ENCODE measurements around the gene MMS19. TPM values are rescaled to one million over a fixed set of nuclear protein-coding genes. Genes with fewer than 3 reads are reported as not detected.
A peak's percentile ranks its signal among the peaks of the same experiment; 100 is the strongest.

MMS19 gene
- total RNA-seq, 2 experiments from 2014 or later = 74.8 to 95.7 TPM

DNA sequence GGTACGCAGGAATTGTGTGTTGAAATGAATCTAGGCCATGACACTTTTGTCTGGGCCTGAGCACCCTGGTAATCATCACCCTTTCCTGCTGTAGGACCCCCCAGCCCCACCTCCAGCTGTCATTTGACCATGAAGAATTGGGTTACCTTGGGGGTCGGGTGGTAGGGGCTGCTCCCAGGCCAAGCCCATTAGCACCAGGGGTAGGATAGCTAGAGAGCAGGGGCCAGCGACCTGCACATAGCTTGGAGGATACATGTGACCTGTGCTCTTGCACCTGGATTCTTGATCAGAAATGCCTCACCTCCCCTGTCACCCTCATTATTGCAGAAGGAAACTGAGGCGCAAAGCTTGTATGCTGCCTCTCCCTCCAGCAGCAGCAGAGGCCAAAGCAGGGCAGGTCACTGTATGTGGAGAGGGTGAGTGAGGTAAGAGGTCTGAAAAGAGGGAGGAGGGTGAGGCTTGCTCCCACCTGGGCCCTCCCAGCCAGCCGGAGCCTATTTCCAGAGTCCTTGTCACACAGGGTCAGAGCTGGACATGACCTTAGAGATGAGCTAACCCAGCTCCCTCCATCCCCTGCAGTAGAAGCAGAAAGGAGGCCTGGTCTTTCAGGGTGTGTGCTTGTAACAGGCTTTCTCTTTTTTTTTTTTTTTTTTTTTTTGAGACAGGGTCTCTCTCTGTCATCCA is 39.1 kb upstream of the MMS19 start:
- Histone ChIP-seq H3K4me1 (ENCODE audit: insufficient read depth, low read length, poor library complexity, severe bottlenecking) (no peaks in the 10 kb centered on the region), H3K36me3 (ENCODE audit: insufficient read depth, low read length) (no peaks in the 10 kb centered on the region), H3K4me3 (ENCODE audit: low read depth, low read length, poor library complexity, severe bottlenecking) (no peak overlapping the region), H3K27ac (ENCODE audit: low read depth, low read length, poor library complexity, severe bottlenecking) (no peak overlapping the region), H2AFZ (ENCODE audit: low read length) (no peak overlapping the region), H4K20me1 (ENCODE audit: insufficient read depth, low read length) (no peaks in the 10 kb centered on the region), H3K9me2 (ENCODE audit: insufficient read depth, low read length) (no peaks in the 10 kb centered on the region), H3K79me2 (ENCODE audit: insufficient read depth, low read depth, low read length) (no peaks in the 10 kb centered on the region), H3K9me3 (ENCODE audit: low read length) (no peaks in the 10 kb centered on the region), H3K4me2 (ENCODE audit: low read length) (no peak overlapping the region)
- BruUV-seq (replicated peaks) = no TSS peak
- CTCF ChIA-PET (ENCODE audit: unreplicated experiment) = no interaction called here
- intact Hi-C loops (cut with micrococcal nuclease; ENCODE audit: unreplicated experiment) = no loop called here
- TF ChIP-seq EZH2phosphoT487 (IDR thresholded peaks at IDR 0.05; ENCODE audit: borderline replicate concordance, low read depth, low read length) = no peak
- TF ChIP-seq, protein P1, sequence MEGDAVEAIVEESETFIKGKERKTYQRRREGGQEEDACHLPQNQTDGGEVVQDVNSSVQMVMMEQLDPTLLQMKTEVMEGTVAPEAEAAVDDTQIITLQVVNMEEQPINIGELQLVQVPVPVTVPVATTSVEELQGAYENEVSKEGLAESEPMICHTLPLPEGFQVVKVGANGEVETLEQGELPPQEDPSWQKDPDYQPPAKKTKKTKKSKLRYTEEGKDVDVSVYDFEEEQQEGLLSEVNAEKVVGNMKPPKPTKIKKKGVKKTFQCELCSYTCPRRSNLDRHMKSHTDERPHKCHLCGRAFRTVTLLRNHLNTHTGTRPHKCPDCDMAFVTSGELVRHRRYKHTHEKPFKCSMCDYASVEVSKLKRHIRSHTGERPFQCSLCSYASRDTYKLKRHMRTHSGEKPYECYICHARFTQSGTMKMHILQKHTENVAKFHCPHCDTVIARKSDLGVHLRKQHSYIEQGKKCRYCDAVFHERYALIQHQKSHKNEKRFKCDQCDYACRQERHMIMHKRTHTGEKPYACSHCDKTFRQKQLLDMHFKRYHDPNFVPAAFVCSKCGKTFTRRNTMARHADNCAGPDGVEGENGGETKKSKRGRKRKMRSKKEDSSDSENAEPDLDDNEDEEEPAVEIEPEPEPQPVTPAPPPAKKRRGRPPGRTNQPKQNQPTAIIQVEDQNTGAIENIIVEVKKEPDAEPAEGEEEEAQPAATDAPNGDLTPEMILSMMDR (conservative IDR thresholded peaks at IDR 0.05; ENCODE audit: low read length) = no peak
- POLR2A ChIA-PET = interaction anchor here (0.7 to 1.0 kb wide), 3 partner anchors 10 to 75 kb away, joined by 3 to 6 read pairs (median 4); no protein-coding TSS in a partner anchor
- no peak for DNase-seq (ENCODE audit: low spot score)

DNA sequence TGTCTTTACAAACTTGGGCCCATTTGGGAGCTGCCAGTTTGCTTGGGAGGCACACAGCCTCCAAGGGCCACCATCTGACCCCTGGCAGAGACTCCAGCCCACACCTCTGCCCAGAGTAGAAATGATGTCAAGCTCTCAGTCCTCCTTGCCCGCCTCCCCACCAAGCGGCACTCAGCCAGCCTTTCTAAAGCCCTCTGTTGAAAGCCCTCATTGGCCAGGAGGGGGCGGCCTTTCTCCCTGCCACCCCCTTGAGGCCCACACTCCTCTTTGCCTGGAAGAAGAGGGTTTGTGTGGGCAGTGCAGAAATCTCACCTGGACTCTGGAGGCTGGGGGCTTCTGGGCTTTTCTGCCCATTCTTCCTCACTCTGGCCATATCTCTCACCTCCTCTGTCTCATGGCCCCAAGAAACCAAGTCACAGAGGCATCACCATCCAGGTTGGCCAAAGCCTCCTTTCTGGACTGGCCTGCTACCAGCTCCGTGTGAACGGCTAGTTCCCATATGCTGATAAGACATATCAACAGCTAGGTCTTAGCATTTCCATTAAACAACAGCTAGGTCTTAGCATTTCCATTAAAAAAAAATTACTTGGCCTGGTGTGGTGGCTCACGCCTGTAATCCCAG is 36.6 kb upstream of the MMS19 start:
- Histone ChIP-seq H3K9me3 (ENCODE audit: low read length) (no peaks in the 10 kb centered on the region), H3K4me3 (ENCODE audit: low read depth, low read length, poor library complexity, severe bottlenecking) (no peak overlapping the region), H3K4me2 (ENCODE audit: low read length) (no peak overlapping the region), H3K27ac (ENCODE audit: low read depth, low read length, poor library complexity, severe bottlenecking) (no peak overlapping the region), H2AFZ (ENCODE audit: low read length) (no peak overlapping the region), H3K36me3 (ENCODE audit: insufficient read depth, low read length) (no peaks in the 10 kb centered on the region), H4K20me1 (ENCODE audit: insufficient read depth, low read length) (no peaks in the 10 kb centered on the region), H3K4me1 (ENCODE audit: insufficient read depth, low read length, poor library complexity, severe bottlenecking) (no peaks in the 10 kb centered on the region), H3K9me2 (ENCODE audit: insufficient read depth, low read length) (no peaks in the 10 kb centered on the region), H3K79me2 (ENCODE audit: insufficient read depth, low read depth, low read length) (no peaks in the 10 kb centered on the region)
- intact Hi-C loops (cut with micrococcal nuclease; ENCODE audit: unreplicated experiment) = loop anchor here (2.0 kb wide), 1 partner anchor 78 kb away; no protein-coding TSS in a partner anchor
- TF ChIP-seq, protein P1 (conservative IDR thresholded peaks at IDR 0.05; ENCODE audit: low read length) = peak; percentile 80
- TF ChIP-seq EZH2phosphoT487 (IDR thresholded peaks at IDR 0.05; ENCODE audit: borderline replicate concordance, low read depth, low read length) = no peak
- no TSS peak for BruUV-seq (replicated peaks)
- CTCF ChIA-PET (ENCODE audit: unreplicated experiment) = interaction anchor here (1.5 kb wide), 1 partner anchor 38 kb away, joined by 3 read pairs; the partner anchor contains the start of gene ANKRD2
- DNase-seq (ENCODE audit: low spot score) = peak; percentile 40
- POLR2A ChIA-PET = interaction anchor here (0.5 to 0.8 kb wide), 2 partner anchors 11 to 170 kb away, joined by 3 to 4 read pairs; no protein-coding TSS in a partner anchor
